HepG2 (cell line): ENCODE data around the gene SLC22A31. TPM values are rescaled to one million over a fixed set of nuclear protein-coding genes. Genes with fewer than 3 reads are reported as not detected.

Experiments used
- ATAC-seq: fragments of 200-7000 bp; cut with Tn5 transposase; 3 replicates; pipeline ENCODE4 v1.9.1; 2020; ENCODE audit warnings: mild to moderate bottlenecking, moderate library complexity
- BruUV-seq: library from RNA; stranded (reverse); fragments of 400-500 nt; replicated peaks from 2 replicates; lab custom pipeline; 2021; lab: Mats Ljungman, UMichigan
- CTCF ChIA-PET: fragments of 300-600 bp; formaldehyde crosslinking; extraction: SDS; loops from one replicate; lab custom pipeline; 2021; ENCODE audit warnings: low total read pairs, inconsistent platforms, low intra/inter-chr PET ratio; lab: Yijun Ruan, JAX
- POLR2A ChIA-PET: fragments of 350-600 bp; sonication (Branson Sonifier 250); formaldehyde crosslinking; loops from one replicate; lab custom pipeline; 2020; ENCODE audit warnings: antibody characterized with exemption, inconsistent platforms; lab: Yijun Ruan, JAX
- DNase-seq: peaks from one replicate; pipeline ENCODE4 v3.0.0-alpha.2; 2015; ENCODE audit warnings: low spot score
- FAIRE-seq: peaks from 3 replicates; lab custom pipeline; 2011; peaks lifted over from hg19 to GRCh38; lab: Jason Lieb, UNC
- H2AFZ ChIP-seq: one replicate; pipeline ENCODE4 v1.6.1; 2011; ENCODE audit warnings: low read length, inconsistent platforms
- H3K27ac ChIP-seq: fragments of 300-600 bp; 3 replicates; pipeline ENCODE4 v1.8.0; 2011; ENCODE audit warnings: mixed run types, mild to moderate bottlenecking, mixed read lengths, low read length, inconsistent platforms; ENCODE audit not compliant: insufficient read depth; ENCODE audit errors: extremely low read length
- H3K27me3 ChIP-seq, 2 experiments: fragments of 200-600 bp in 1 of 2; 2 replicates in 1 of 2; 3 replicates in 1 of 2; pipeline versions ENCODE4 v1.6.0 to v1.8.0; 2011; ENCODE audit warnings: low read length in 2 of 2, mild to moderate bottlenecking in 2 of 2, moderate library complexity in 2 of 2, inconsistent platforms in 1 of 2; ENCODE audit not compliant: insufficient read depth in 2 of 2, control insufficient read depth in 1 of 2
- H3K36me3 ChIP-seq, 2 experiments: fragments of 200-600 bp in 1 of 2; replicated peaks in 1 of 2; 2 replicates in 1 of 2; 3 replicates in 1 of 2; pipeline versions ENCODE4 v1.5.1 to v1.8.0; 2011; ENCODE audit warnings: low read length in 2 of 2, inconsistent platforms in 1 of 2; ENCODE audit not compliant: insufficient read depth in 2 of 2, control insufficient read depth in 1 of 2
- H3K4me1 ChIP-seq: 2 replicates; pipeline ENCODE4 v1.5.1; 2012; ENCODE audit warnings: low read length, inconsistent platforms; ENCODE audit not compliant: insufficient read depth
- H3K4me2 ChIP-seq: 2 replicates; pipeline ENCODE4 v1.6.0; 2011; ENCODE audit warnings: low read depth, low read length, inconsistent platforms
- H3K4me3 ChIP-seq, 3 experiments: fragments of 200-600 bp in 1 of 3; sonication (generic), shearing (Covaris generic) in 1 of 3; replicated peaks in 1 of 3; 2 replicates each; pipeline ENCODE4 v1.5.1; 2011 to 2016; ENCODE audit warnings: low read length in 3 of 3, inconsistent platforms in 2 of 3, low read depth in 2 of 3, mild to moderate bottlenecking in 2 of 3, control low read depth in 1 of 3, mixed read lengths in 1 of 3; ENCODE audit not compliant: insufficient read depth in 1 of 3
- H3K79me2 ChIP-seq: one replicate; pipeline ENCODE4 v1.6.1; 2011; ENCODE audit warnings: low read length, inconsistent platforms; ENCODE audit not compliant: insufficient read depth
- H3K9ac ChIP-seq: 2 replicates; pipeline ENCODE4 v1.6.0; 2011; ENCODE audit warnings: mild to moderate bottlenecking, low read depth, low read length, inconsistent platforms; ENCODE audit not compliant: insufficient read depth
- H3K9me3 ChIP-seq: 2 replicates; pipeline ENCODE4 v1.5.1; 2012; ENCODE audit warnings: mild to moderate bottlenecking, low read length
- H4K20me1 ChIP-seq: 2 replicates; pipeline ENCODE4 v1.6.0; 2011; ENCODE audit warnings: inconsistent platforms, mild to moderate bottlenecking, low read length, moderate library complexity; ENCODE audit not compliant: insufficient read depth
- ATAD3A ChIP-seq: sonication (generic); formaldehyde crosslinking; IDR thresholded peaks from 2 replicates; pipeline ENCODE4 v1.4.0; 2020; ENCODE audit warnings: missing genetic modification reagents
- ATF7 ChIP-seq, 2 experiments: fragments of 450-650 bp in 1 of 2; sonication (generic) in 1 of 2; formaldehyde crosslinking in 1 of 2; IDR thresholded peaks; 2 replicates each; pipeline versions ENCODE4 v1.4.0 to v1.6.1; 2016 to 2020; ENCODE audit warnings: antibody characterized with exemption in 1 of 2, mild to moderate bottlenecking in 1 of 2, missing genetic modification reagents in 1 of 2
- ETV5 ChIP-seq: IDR thresholded peaks from 2 replicates; pipeline ENCODE4 v1.6.1; 2018; ENCODE audit warnings: missing biosample characterization, missing genetic modification reagents, inconsistent platforms, borderline replicate concordance
- FOSL2 ChIP-seq: sonication (generic); formaldehyde crosslinking; IDR thresholded peaks from 2 replicates; pipeline ENCODE4 v1.4.0; 2020; ENCODE audit warnings: missing genetic modification reagents
- GATAD2A ChIP-seq: IDR thresholded peaks from 2 replicates; pipeline ENCODE4 v1.6.1; 2016
- HNRNPH1 ChIP-seq: fragments of 200-400 bp; formaldehyde crosslinking; optimal IDR thresholded peaks from 2 replicates; pipeline ENCODE3; 2017; ENCODE audit warnings: mild to moderate bottlenecking, low read depth, low read length
- MAFF ChIP-seq: IDR thresholded peaks from 2 replicates; pipeline ENCODE4 v1.6.1; 2011; ENCODE audit warnings: low read depth, low read length, improper control_type of control experiment
- MLLT10 ChIP-seq: sonication (generic); formaldehyde crosslinking; IDR thresholded peaks from 2 replicates; pipeline ENCODE4 v1.4.0; 2020; ENCODE audit warnings: missing genetic modification reagents
- TBL1XR1 ChIP-seq: fragments of 150-350 bp; IDR thresholded peaks from 2 replicates; pipeline ENCODE4 v1.6.1; 2014; ENCODE audit warnings: borderline replicate concordance, low read length; ENCODE audit not compliant: partially characterized antibody
- ZNF430 ChIP-seq: sonication (generic); formaldehyde crosslinking; IDR thresholded peaks from 2 replicates; pipeline ENCODE4 v1.9.0; 2021; ENCODE audit warnings: mild to moderate bottlenecking, missing genetic modification reagents
- ZNF546 ChIP-seq: sonication (generic); formaldehyde crosslinking; conservative IDR thresholded peaks from 2 replicates; pipeline ENCODE4 v1.8.1; 2023; ENCODE audit warnings: mild to moderate bottlenecking, missing genetic modification reagents
- ZNF550 ChIP-seq: sonication (generic); formaldehyde crosslinking; IDR thresholded peaks from 2 replicates; pipeline ENCODE4 v1.4.0; 2020; ENCODE audit warnings: mild to moderate bottlenecking, missing genetic modification reagents, borderline replicate concordance
- ZNF614 ChIP-seq: IDR thresholded peaks from 2 replicates; pipeline ENCODE4 v1.6.1; 2018; ENCODE audit warnings: missing biosample characterization, missing genetic modification reagents, inconsistent platforms, borderline replicate concordance
- ZNF839 ChIP-seq: sonication (generic); formaldehyde crosslinking; IDR thresholded peaks from 2 replicates; pipeline ENCODE4 v1.4.0; 2020; ENCODE audit warnings: missing genetic modification reagents, mild to moderate bottlenecking, borderline replicate concordance
- whole genome bisulfite sequencing: methylation state at CpG from one replicate; pipeline ENCODE4 v1.1.6; 2017; ENCODE audit warnings: low lambda C conversion rate; 5-methylcytosine and 5-hydroxymethylcytosine counted together
- in situ Hi-C: cut with HindIII; loops from 2 replicates; pipeline ENCODE4 v1.10.0; 2017; ENCODE audit warnings: low pct_unique_long_range_greater_than_20kb; ENCODE audit not compliant: extremely low pct_ligation_motif_present
- intact Hi-C: fragments of 100-400 bp; cut with micrococcal nuclease; formaldehyde crosslinking; loops from one replicate; pipeline ENCODE4 v1.10.0; 2022; ENCODE audit not compliant: unreplicated experiment
- polyA plus RNA-seq, 8 experiments: library from polyadenylated mRNA; depleted of rRNA in 3 of 8; stranded (reverse) in 7 of 8; unstranded in 1 of 8; fragments of >200 nt; fragmentation: Illumina TruSeq in 4 of 8; extraction: Trizol in 4 of 8; gene quantifications; 2 replicates each; pipeline versions ENCODE4 v1.2.1 to v1.2.3, GENCODE V29; 2011 to 2016; ENCODE audit warnings: low read depth in 4 of 8, missing spikeins in 1 of 8, mixed read lengths in 1 of 8; ENCODE audit not compliant: insufficient read depth in 1 of 8
- total RNA-seq, 5 experiments: library from RNA; depleted of rRNA; stranded (reverse); fragments of >200 nt; fragmentation: Illumina TruSeq; extraction: Trizol; gene quantifications; 2 replicates each; pipeline ENCODE4 v1.2.3, GENCODE V29; 2016; ENCODE audit warnings: low read depth in 1 of 5
- TF ChIP-seq, protein P1 (sequence below): sonication (generic); formaldehyde crosslinking; IDR thresholded peaks from 2 replicates; pipeline ENCODE4 v1.5.1; 2020; ENCODE audit warnings: mild to moderate bottlenecking, missing genetic modification reagents, moderate library complexity
- TF ChIP-seq, protein P2 (sequence below): IDR thresholded peaks from 2 replicates; pipeline ENCODE4 v1.6.1; 2016; ENCODE audit warnings: mild to moderate bottlenecking, missing biosample characterization, missing genetic modification reagents
- TF ChIP-seq, protein P3 (sequence below): sonication (generic); formaldehyde crosslinking; IDR thresholded peaks from 2 replicates; pipeline ENCODE4 v1.4.0; 2020; ENCODE audit warnings: missing genetic modification reagents
- TF ChIP-seq, protein P4 (sequence below): sonication (generic); formaldehyde crosslinking; IDR thresholded peaks from 2 replicates; pipeline ENCODE4 v1.4.0; 2020; ENCODE audit warnings: mild to moderate bottlenecking, missing genetic modification reagents

Gene SLC22A31
- total and polyA plus RNA-seq, 2 of the 13 experiments (the other 11 are each of a cell fraction or from before 2014, with no cell fraction given) = 67.3 to 83.3 TPM

DNA sequence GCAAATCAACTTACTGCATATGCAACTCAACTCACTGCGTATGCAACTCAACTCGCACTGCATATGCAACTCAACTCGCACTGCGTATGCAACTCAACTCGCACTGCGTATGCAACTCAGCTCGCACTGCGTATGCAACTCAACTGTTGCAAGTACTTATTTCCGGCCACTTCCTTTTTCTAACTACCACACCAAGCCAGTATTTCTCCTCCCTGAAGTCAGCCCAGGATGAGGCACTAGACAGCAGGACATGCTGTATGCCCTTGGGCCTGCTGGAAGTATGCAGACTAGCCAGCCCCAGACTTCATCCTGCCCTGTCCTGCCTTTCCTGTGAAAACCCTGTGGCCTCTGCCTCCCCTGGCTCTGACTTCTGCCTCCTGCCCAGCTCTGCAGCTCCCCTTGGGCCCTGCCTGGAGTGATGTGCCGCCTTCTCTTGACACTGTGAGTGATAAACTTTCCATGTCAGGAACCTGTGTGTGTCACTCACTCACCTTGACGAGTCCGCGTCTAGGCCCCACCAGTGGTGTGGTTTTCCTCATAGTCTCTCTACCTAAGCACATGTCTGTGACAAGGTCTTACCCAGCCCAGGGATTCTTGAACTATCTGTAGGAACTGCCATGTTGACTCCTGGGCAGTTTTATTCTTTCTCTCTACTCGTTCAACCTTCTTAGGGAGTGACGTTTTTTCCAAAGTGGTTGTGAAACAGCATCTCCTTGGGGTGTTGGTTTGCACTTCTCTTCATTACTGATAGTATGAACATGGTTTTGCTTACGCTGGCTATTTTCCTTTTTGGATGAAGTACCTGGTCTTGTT lies 33.5 kb upstream of the SLC22A31 start (continued):
- TF ChIP-seq, protein P1, sequence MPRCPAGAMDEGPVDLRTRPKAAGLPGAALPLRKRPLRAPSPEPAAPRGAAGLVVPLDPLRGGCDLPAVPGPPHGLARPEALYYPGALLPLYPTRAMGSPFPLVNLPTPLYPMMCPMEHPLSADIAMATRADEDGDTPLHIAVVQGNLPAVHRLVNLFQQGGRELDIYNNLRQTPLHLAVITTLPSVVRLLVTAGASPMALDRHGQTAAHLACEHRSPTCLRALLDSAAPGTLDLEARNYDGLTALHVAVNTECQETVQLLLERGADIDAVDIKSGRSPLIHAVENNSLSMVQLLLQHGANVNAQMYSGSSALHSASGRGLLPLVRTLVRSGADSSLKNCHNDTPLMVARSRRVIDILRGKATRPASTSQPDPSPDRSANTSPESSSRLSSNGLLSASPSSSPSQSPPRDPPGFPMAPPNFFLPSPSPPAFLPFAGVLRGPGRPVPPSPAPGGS (CRISPR knock-in tag) = no peak
- TF ChIP-seq ETV5 (CRISPR knock-in tag) (no peak), TBL1XR1 (no peak), ATAD3A (no peak), ZNF550 (CRISPR knock-in tag) (no peak), MLLT10 (CRISPR knock-in tag) (no peak)
- TF ChIP-seq, protein P2, sequence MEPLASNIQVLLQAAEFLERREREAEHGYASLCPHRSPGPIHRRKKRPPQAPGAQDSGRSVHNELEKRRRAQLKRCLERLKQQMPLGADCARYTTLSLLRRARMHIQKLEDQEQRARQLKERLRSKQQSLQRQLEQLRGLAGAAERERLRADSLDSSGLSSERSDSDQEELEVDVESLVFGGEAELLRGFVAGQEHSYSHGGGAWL = no peak
- TF ChIP-seq, protein P3, sequence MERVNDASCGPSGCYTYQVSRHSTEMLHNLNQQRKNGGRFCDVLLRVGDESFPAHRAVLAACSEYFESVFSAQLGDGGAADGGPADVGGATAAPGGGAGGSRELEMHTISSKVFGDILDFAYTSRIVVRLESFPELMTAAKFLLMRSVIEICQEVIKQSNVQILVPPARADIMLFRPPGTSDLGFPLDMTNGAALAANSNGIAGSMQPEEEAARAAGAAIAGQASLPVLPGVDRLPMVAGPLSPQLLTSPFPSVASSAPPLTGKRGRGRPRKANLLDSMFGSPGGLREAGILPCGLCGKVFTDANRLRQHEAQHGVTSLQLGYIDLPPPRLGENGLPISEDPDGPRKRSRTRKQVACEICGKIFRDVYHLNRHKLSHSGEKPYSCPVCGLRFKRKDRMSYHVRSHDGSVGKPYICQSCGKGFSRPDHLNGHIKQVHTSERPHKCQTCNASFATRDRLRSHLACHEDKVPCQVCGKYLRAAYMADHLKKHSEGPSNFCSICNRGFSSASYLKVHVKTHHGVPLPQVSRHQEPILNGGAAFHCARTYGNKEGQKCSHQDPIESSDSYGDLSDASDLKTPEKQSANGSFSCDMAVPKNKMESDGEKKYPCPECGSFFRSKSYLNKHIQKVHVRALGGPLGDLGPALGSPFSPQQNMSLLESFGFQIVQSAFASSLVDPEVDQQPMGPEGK = no peak

DNA sequence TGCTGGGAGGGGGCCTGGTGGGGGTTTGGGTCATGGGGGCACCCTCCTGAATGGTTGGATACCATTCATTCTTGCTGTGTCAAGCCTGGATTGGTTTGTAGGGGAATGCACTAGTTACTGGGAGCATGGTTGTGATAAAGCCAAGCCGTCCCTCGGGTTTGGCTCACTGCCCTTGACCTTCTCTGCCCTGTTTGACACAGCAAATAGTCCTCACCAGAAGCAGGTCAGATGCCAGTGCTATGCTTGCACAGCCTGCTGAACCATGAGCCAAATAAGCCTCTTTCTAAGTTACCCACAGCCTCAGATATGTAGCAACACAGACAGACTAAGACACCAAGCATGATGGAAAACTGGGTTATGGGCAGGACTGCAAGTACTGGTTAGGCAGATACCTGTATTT lies 31.8 kb upstream of the SLC22A31 start:
- ATAC-seq = peak; percentile 97
- peaks cover 28 to 41% of the 10 kb centered on the region in 2 experiments for H3K36me3 ChIP-seq
- H3K27ac ChIP-seq = peak overlapping the region; percentile 59
- H3K4me2 ChIP-seq = peak overlapping the region; percentile 46
- POLR2A ChIA-PET = interaction anchor here (1.1 to 1.9 kb wide), 4 partner anchors 9 to 39 kb away, joined by 3 to 8 read pairs (median 7); partner anchors contain the start of gene ZNF778
- peak; percentile 87 for DNase-seq
- H3K79me2 ChIP-seq = no peaks in the 10 kb centered on the region
- H3K9me3 ChIP-seq = no peaks in the 10 kb centered on the region
- CTCF ChIA-PET = no interaction called here
- no peaks in the 10 kb centered on the region for H4K20me1 ChIP-seq
- H3K4me3 ChIP-seq = no peak overlapping the region
- no peak overlapping the region for H3K9ac ChIP-seq
- intact Hi-C loops (no loop called here), in situ Hi-C loops (no loop called here)
- whole genome bisulfite sequencing = no CpG with 5 or more reads among the region's 2 CpGs
- H3K27me3 ChIP-seq = no peaks in the 10 kb centered on the region
- H2AFZ ChIP-seq = no peak overlapping the region
- H3K4me1 ChIP-seq = peaks cover 27% of the 10 kb centered on the region
- FAIRE-seq = peak; percentile 98
- BruUV-seq = no TSS peak
- TF ChIP-seq FOSL2 (CRISPR knock-in tag) = peak; percentile 68
- TF ChIP-seq, protein P4, sequence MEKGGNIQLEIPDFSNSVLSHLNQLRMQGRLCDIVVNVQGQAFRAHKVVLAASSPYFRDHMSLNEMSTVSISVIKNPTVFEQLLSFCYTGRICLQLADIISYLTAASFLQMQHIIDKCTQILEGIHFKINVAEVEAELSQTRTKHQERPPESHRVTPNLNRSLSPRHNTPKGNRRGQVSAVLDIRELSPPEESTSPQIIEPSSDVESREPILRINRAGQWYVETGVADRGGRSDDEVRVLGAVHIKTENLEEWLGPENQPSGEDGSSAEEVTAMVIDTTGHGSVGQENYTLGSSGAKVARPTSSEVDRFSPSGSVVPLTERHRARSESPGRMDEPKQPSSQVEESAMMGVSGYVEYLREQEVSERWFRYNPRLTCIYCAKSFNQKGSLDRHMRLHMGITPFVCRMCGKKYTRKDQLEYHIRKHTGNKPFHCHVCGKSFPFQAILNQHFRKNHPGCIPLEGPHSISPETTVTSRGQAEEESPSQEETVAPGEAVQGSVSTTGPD = peak; percentile 96
- peak; percentile 85 for TF ChIP-seq GATAD2A (CRISPR knock-in tag)
- TF ChIP-seq ZNF614 (CRISPR knock-in tag) = peak; percentile 90
- TF ChIP-seq HNRNPH1 = no peak
- TF ChIP-seq ATF7 (IDR thresholded peaks at IDR 0.05) = no peak
- TF ChIP-seq ATF7 (CRISPR knock-in tag; IDR thresholded peaks at IDR 0.05) = peak; percentile 39; the same call in 1 of the 2 replicates
- no peak for TF ChIP-seq ZNF839 (CRISPR knock-in tag)
- 0 out of 2 replicates have a peak, but pooled peaks have one; percentile 45 for TF ChIP-seq ZNF430 (CRISPR knock-in tag)
- TF ChIP-seq MAFF = peak; percentile 48; the same call in 1 of the 2 replicates
- TF ChIP-seq ZNF546 (CRISPR knock-in tag) = no peak
